Effector CD8-positive, alpha-beta T cell (primary cell): ENCODE results near the gene SPINK9.

ENCODE experiments used
- DNase-seq: peaks from one replicate; lab custom pipeline; 2025; lab: John Stamatoyannopoulos, UW

SPINK9 gene

DNA sequence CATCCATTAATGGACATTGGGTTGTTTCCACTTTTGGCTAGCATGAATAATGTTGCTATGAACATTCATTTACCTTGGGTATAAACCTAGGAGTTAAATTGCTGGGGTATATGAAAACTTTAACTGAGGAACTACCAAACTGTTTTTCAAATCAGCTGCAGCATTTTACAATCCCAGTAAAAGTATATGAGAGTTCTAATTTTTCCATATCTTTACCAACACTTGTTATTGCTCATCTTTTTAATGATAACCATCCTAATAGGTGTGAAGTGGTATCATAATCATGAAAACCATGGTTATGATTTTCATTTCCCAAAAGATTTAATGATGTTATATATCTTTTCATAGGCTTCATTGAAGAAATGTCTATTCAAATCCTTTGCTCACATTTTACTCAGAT lies 32.9 kb downstream of the SPINK9 start:
- no peak for DNase-seq

DNA sequence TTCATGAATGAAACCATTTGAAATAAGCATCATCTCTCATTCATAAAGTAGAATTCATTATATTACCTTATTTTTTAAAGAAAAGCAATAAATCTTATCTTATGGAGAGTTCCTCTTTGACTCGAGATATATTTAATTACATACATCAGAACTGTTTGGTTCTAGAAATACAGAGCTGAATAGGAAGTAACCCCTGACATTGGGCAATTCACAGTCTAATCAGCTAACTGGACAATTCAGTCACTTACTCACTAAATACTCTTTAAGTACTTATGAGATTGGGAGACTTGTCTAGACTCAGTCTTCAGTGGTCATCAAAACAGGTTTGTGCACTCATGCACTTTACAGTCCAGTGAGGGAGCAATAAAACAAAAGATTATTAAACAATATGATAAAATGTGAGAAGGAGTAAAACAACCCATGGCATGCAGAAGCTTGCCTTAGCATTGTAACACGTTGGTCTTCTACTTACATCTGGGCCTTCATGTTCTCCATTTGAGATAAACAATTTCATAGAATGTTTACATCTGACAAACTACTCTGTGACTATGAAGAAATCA lies 36.9 kb downstream of the SPINK9 start:
- no peak for DNase-seq

GRCh38 chr5:148372893-148373292 lies 37.5 kb downstream of the SPINK9 start:
- no peak for DNase-seq

DNA sequence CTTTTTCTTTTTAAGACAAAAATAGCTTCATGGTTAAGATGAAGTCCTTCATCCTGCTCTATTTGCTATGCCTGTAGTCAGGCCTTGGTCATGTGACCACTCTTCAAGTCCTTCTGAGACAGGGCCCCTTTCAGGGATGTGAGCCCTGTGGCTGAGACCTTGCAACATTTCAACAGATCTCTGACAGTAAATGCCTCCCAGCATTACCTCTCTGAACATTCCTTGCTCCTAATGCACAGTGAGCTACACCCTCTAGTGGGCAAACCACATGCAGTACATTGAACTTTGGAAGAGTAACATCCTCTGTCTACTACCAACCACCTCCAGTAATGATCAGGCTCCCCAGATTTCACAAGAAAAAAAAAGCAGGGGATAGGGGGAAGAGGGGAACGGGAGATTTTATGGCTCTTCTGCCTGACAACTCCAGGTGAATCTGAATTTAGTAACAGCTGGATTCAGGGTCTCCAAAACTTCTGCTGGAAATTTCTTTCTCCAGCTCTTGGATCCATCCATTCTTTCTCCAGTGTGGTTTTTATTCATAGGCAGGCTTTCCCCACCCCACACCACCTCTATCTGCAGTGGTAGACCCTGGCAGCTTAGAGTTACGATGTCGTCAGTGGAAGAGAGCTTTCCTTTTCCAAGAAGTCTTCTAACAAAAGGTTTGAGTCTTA lies 39.5 kb downstream of the SPINK9 start:
- no peak for DNase-seq

- DNase-seq = no peak
These were observed 40.8 kb downstream of the SPINK9 start for GRCh38 chr5:148376198-148376597.

DNA sequence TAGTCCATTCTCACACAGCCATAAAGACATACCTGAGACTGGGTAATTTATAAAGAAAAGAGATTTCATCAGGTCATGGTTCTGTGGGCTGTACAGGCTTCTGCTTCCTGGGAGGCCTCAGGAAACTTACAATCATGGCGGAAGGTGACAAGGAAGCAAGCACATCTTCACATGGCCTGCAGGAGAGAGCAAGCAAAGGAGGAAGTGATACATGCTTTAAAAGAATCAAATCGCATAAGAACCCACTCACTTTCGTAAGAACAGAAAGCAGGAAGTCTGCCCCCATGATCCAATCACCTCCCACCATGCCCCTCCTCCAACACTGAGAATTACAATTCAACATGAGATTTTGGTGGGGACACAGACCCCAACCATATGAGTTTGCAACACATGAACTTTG lies 43.3 kb downstream of the SPINK9 start:
- DNase-seq = no peak

- no peak for DNase-seq
These were observed 44.0 kb downstream of the SPINK9 start for GRCh38 chr5:148379340-148379739.

DNA sequence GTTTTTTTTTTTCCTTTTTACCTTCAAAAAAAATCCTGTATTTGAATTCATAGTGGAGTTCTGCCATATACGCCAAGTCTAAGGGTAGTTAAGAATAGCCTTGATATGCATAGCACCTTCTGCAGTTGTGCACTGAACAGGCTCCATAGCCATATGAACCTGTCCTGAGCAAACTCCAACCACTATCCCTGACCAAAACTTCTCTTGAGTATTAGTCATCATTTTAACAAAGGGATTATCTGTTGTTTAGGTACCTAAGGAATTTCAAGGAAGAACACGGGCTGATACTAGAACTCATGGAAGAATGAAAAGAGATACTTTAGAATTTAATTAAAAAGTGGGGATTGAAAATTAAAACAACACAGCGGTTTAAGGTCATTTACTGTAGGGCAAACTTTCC lies 46.5 kb downstream of the SPINK9 start:
- no peak for DNase-seq

- DNase-seq = no peak
These were observed 47.6 kb downstream of the SPINK9 start for GRCh38 chr5:148382961-148383360.

DNA sequence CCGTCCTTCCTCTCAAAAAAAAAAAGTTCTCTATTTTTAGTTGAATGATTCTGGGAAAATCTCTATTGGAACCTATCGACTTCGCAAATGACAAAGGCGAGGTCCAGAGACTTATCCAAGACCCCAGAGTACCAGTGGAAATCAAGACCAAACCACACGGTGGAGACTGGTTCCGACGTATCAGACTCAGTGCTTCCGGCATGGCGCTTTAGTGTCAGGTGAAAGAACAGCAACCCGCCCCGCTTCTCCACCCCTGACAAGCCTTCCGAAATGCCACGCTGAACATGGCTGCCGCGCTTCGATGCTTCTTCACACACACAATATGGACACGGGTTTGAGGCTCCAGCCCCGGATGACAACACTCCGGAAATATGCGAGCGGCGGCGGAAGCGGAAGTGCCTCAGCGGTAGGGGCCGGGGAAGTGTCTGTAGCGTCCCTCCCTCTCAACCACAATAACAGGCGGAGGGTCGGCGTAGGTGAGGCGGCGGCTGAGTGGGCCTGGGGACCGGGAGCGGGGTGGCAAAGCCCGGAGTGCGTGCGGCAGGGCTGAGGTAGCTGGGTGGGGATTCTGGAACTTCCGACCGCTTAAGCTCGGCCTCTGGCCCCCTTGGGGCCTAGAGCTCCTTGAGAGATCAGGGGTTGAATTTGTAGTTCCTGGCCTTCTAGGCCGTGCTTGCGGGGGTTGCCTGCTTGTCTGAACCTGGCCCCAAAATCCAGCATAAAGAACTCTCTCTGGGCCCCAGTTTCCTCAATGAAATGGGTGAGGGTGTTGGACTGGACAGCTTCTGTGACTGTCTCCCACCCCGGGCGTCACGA lies 48.4 kb downstream of the SPINK9 start, which contains the start of gene FBXO38:
TSS of gene FBXO38 (plus strand) at position 395 of the 816 bp plus-strand sequence. CDS start 10,819 bp downstream, outside the sequence.
- DNase-seq = peak; percentile 94

GRCh38 chr5:148384380-148384737 lies 49.0 kb downstream of the SPINK9 start:
- no peak for DNase-seq

- DNase-seq = no peak
These were observed 49.7 kb downstream of the SPINK9 start for GRCh38 chr5:148385094-148385493.

DNA sequence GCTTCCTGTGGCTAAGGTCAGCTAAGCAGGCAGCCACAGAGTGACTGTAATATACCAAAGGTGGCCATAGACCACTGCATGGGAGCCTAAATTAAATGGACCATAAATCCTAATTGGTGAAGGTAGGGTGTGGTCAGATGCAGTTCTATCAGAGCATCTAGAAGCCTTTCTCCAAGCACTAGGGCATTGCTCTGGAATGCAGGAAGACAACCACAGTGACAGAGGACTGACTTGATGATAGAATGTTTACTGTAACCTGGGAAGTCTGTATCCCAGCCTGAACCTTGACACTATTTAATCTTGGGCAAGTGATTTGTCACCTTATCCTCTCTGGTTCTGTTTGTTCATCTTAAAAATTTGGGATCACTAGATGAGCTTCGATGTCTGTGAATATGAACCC lies 50.7 kb downstream of the SPINK9 start:
- DNase-seq = no peak

DNA sequence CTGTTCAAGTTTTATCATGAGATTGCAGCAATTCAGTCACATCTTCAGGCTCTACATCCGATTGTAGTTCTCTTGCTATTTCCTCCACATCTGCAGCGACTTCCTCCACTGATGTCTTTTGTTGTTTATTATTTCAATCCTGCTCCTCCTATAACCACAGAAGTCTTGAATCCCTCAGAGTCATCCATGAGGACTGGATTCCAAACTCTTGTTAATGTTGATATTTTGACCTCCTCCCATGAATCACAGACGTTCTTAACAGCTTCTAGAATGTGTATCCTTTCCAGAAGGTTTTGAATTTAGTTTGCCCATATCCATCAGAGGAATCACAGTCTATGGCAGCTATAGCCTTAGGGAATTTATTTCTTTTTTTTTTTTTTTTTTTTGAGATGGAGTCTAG lies 52.0 kb downstream of the SPINK9 start:
- DNase-seq = no peak

DNA sequence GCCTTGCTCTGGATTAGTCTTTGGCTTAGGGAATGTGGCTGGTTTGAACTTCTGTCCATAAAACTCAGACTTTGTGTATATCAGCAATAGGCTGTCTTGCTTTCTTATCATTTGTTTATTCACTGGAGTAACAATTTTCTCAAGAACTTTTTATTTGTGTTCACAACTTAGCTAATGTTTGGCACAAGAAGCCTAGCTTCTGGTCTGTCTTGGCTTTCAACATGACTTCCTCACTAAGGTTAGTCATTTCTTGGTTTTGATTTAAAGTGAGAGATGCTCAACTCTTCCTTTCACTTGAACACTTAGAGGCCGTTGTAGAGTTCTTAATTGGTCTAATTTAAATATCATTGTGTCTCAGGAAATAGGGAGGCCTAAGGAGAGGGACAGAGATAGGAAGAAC lies 53.3 kb downstream of the SPINK9 start:
- no peak for DNase-seq
